Measurements from ENCODE around the gene TAF8. TPM values are rescaled to one million over a fixed set of nuclear protein-coding genes. Genes with fewer than 3 reads are reported as not detected.

TAF8 gene
- total RNA-seq, 2 experiments from 2014 or later: 30.1 to 34.7 TPM

DNA sequence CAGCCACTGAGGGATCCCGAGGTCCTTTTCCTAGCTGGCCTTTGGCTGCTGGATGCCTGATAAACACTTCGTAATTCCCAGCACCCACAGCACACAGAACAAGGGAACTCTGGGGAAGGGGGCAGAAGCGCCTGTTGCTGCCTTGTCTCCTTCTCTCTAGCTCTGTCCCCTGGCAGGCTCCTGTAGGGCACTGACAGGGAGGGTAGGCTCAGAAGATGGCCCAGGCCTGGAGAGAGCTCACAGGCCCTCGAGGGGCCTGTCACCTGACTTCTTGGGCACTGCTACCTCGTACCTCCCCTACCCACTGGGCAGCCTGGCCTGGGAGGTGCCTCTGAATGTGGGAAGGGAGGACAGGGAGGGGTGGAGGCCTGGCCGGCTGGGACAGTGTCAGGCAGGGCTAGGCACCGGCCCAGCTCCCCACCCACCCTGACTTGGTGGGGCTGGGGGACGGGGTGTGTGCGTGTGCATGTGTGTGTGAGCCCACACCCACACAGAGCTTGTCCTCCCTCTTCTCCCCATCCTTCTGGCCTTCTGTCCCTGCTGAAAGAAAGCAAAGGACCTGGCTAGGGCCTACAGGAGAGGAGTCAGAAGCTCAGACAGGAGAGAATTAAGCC lies 74.0 kb downstream of the TAF8 start:
- H3K36me3 ChIP-seq (ENCODE audit: insufficient read depth, low read length): no peaks in the 10 kb centered on the region
- H3K9me3 ChIP-seq (ENCODE audit: control insufficient read depth in 1 of 2, insufficient read depth in 1 of 2, low read length in 2 of 2): no peaks in the 10 kb centered on the region
- no peak for DNase-seq
- no peaks in the 10 kb centered on the region for H3K9me3 Mint-ChIP-seq
- TF ChIP-seq, protein P1, sequence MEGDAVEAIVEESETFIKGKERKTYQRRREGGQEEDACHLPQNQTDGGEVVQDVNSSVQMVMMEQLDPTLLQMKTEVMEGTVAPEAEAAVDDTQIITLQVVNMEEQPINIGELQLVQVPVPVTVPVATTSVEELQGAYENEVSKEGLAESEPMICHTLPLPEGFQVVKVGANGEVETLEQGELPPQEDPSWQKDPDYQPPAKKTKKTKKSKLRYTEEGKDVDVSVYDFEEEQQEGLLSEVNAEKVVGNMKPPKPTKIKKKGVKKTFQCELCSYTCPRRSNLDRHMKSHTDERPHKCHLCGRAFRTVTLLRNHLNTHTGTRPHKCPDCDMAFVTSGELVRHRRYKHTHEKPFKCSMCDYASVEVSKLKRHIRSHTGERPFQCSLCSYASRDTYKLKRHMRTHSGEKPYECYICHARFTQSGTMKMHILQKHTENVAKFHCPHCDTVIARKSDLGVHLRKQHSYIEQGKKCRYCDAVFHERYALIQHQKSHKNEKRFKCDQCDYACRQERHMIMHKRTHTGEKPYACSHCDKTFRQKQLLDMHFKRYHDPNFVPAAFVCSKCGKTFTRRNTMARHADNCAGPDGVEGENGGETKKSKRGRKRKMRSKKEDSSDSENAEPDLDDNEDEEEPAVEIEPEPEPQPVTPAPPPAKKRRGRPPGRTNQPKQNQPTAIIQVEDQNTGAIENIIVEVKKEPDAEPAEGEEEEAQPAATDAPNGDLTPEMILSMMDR (IDR thresholded peaks at IDR 0.05): no peak
- no peaks in the 10 kb centered on the region for H3K27me3 ChIP-seq (ENCODE audit: control insufficient read depth in 1 of 2, insufficient read depth in 2 of 2, low read length in 2 of 2)
- no peak overlapping the region for H3K27ac Mint-ChIP-seq
- no peak for ATAC-seq (ENCODE audit: poor library complexity)
- no peak overlapping the region for H3K4me3 ChIP-seq (ENCODE audit: low read length)
- no peaks in the 10 kb centered on the region for H3K4me1 Mint-ChIP-seq (ENCODE audit: low read depth)
- CTCF ChIA-PET: no interaction called here
- no peak overlapping the region for H3K27ac ChIP-seq (ENCODE audit: low read depth in 1 of 2, low read length in 2 of 2)
- no peak overlapping the region for H3K4me3 Mint-ChIP-seq
- no peaks in the 10 kb centered on the region for H3K4me1 ChIP-seq (ENCODE audit: insufficient read depth, low read length)
- POLR2A ChIA-PET: no interaction called here
- intact Hi-C loops (cut with DNase I, micrococcal nuclease): no loop called here
- no peaks in the 10 kb centered on the region for H3K27me3 Mint-ChIP-seq
- no peaks in the 10 kb centered on the region for H3K36me3 Mint-ChIP-seq (ENCODE audit: low read depth)

DNA sequence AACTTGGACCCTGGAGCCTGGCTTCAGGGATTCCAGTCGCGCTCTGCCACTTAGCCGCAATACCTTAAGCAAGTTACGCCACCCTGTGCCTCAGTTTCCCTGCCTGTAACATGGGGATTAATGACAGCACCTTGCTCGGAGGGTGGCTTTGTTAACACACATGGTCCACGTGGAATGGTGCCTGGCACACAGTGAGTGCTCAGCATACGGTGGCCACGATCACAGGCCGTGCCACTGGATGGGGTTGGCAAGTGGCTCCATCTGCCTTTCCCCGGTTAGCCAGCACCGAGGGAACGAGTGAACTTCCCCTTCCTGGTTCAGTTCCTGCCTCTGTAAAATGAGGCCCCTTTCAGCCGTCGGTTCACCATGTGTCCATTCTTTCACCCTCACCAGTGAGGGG lies 74.9 kb downstream of the TAF8 start:
- H3K27ac ChIP-seq (ENCODE audit: low read depth in 1 of 2, low read length in 2 of 2): no peak overlapping the region
- Mint-ChIP-seq H3K36me3 (ENCODE audit: low read depth) (no peaks in the 10 kb centered on the region), H3K27me3 (no peaks in the 10 kb centered on the region), H3K4me1 (ENCODE audit: low read depth) (no peaks in the 10 kb centered on the region), H3K27ac (no peak overlapping the region), H3K9me3 (no peaks in the 10 kb centered on the region), H3K4me3 (no peak overlapping the region)
- intact Hi-C loops (cut with DNase I, micrococcal nuclease): no loop called here
- no peak overlapping the region for H3K4me3 ChIP-seq (ENCODE audit: low read length)
- ATAC-seq (ENCODE audit: poor library complexity) (no peak), DNase-seq (no peak)
- no peaks in the 10 kb centered on the region for H3K36me3 ChIP-seq (ENCODE audit: insufficient read depth, low read length)
- no peaks in the 10 kb centered on the region for H3K27me3 ChIP-seq (ENCODE audit: control insufficient read depth in 1 of 2, insufficient read depth in 2 of 2, low read length in 2 of 2)
- TF ChIP-seq, protein P1 (IDR thresholded peaks at IDR 0.05): no peak
- H3K9me3 ChIP-seq (ENCODE audit: control insufficient read depth in 1 of 2, insufficient read depth in 1 of 2, low read length in 2 of 2): no peaks in the 10 kb centered on the region
- H3K4me1 ChIP-seq (ENCODE audit: insufficient read depth, low read length): no peaks in the 10 kb centered on the region
- CTCF ChIA-PET: no interaction called here
- POLR2A ChIA-PET: no interaction called here

DNA sequence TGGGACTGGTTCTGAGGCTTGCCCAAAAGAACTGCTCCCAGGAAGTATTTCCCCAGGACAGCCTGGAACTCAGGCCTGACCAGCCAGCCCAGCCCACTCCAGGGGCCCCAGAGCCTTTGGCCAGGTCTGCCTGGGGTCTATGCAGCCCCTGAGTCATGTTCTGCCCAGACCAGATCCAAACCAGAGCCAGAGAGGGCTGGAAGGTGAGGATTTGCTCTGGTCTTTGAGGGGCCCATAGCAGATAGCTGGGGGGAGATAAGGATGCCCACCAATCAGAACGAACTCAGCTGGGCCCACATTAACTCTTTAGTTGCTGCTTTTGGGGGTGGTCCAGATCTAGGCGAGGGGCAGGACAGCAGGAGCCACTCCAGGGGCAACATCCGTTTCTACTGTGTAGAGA lies 75.3 kb downstream of the TAF8 start:
- no peaks in the 10 kb centered on the region for H3K36me3 Mint-ChIP-seq (ENCODE audit: low read depth)
- H3K4me1 ChIP-seq (ENCODE audit: insufficient read depth, low read length): no peaks in the 10 kb centered on the region
- H3K4me3 ChIP-seq (ENCODE audit: low read length): no peak overlapping the region
- no peak overlapping the region for H3K27ac ChIP-seq (ENCODE audit: low read depth in 1 of 2, low read length in 2 of 2)
- H3K27me3 Mint-ChIP-seq: no peaks in the 10 kb centered on the region
- POLR2A ChIA-PET: no interaction called here
- no peaks in the 10 kb centered on the region for H3K9me3 ChIP-seq (ENCODE audit: control insufficient read depth in 1 of 2, insufficient read depth in 1 of 2, low read length in 2 of 2)
- H3K27ac Mint-ChIP-seq: no peak overlapping the region
- TF ChIP-seq, protein P1 (IDR thresholded peaks at IDR 0.05): no peak
- no peak overlapping the region for H3K4me3 Mint-ChIP-seq
- no peaks in the 10 kb centered on the region for H3K36me3 ChIP-seq (ENCODE audit: insufficient read depth, low read length)
- no peaks in the 10 kb centered on the region for H3K9me3 Mint-ChIP-seq
- intact Hi-C loops (cut with DNase I, micrococcal nuclease): no loop called here
- no peaks in the 10 kb centered on the region for H3K4me1 Mint-ChIP-seq (ENCODE audit: low read depth)
- CTCF ChIA-PET: no interaction called here
- ATAC-seq (ENCODE audit: poor library complexity): no peak
- no peaks in the 10 kb centered on the region for H3K27me3 ChIP-seq (ENCODE audit: control insufficient read depth in 1 of 2, insufficient read depth in 2 of 2, low read length in 2 of 2)
- DNase-seq: no peak
